Measurements from ENCODE around the gene AP1G1. TPM values are rescaled to one million over a fixed set of nuclear protein-coding genes. Genes with fewer than 3 reads are reported as not detected.
"Not testable (repeated sequence)": the region's sequence is repeated elsewhere in the genome, so short reads cannot be mapped to it uniquely, and the experiment has no call there.

Gene AP1G1
- total RNA-seq, 1 experiment from 2014 or later, result 32.0 TPM

GRCh38 chr16:71706046-71706445 lies 102.6 kb downstream of the AP1G1 start:
- no peak for DNase-seq (ENCODE audit: low read depth)

- DNase-seq (ENCODE audit: low read depth), result no peak
Measured at GRCh38 chr16:71703333-71703732, 105.3 kb downstream of the AP1G1 start.

DNA sequence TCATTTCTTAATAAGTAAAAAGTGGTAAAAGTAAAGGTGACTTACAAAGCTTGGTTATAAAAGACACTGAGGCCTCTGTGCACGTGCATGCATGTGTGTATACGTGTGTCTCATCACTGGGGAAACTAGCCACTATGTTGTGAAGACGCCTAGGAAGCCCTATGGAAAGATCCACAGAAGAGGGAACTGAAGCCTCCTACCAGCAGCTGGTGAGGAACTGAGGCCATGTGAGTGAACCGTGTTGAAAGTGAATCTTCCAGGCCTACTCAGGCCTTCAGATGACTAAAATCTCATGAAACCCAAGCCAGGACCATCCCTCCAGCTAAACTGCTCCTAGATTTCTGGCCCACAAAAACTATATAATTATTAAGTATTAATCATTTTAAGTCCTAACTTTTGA lies 107.8 kb downstream of the AP1G1 start:
- no peak for DNase-seq (ENCODE audit: low read depth)

DNA sequence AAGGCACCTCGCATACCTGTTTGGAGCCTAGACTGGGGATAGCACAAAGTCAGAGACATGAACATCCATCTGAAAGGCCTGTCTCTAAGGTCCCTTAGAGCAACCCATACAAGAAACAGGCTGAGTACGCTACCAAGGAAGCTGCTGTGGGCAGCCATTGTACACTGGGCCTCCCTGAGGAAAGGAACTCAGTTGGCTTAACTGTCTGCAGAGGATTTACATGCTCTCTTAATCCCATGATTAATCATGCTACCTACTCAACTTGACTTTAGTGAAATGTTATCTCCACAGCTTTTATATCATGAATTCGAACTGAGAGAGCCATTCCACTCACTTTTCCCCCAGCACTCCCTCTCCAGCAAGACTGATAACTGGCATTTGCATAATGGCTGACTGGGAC lies 110.1 kb downstream of the AP1G1 start:
- DNase-seq (ENCODE audit: low read depth), result no peak

- no peak for DNase-seq (ENCODE audit: low read depth)
Measured at GRCh38 chr16:71693164-71693563, 115.5 kb downstream of the AP1G1 start.

GRCh38 chr16:71689901-71690300 lies 118.7 kb downstream of the AP1G1 start:
- no peak for DNase-seq (ENCODE audit: low read depth)

GRCh38 chr16:71687861-71688260 lies 120.8 kb downstream of the AP1G1 start:
- no peak for DNase-seq (ENCODE audit: low read depth)

- not testable (repeated sequence) for DNase-seq (ENCODE audit: low read depth)
Measured at GRCh38 chr16:71684280-71684679, 124.4 kb downstream of the AP1G1 start.

DNA sequence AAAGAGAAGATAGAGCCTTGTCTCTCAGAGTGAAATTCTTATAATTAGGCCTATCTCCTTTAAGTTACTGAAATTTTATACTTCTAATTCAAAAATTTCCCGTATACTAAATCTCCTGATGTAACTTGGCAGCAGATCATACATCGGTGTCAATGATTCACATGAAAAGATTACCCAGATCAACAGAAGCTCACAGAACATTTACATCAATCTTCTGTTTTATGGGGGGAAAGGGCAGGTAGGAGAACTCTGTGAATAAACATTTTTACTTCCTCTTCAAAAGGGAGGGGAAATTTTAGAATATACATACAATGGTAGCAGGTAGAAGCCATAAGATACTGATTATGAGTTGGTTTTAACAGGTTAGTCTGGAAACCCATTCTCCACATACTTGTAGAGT lies 127.3 kb downstream of the AP1G1 start:
- no peak for DNase-seq (ENCODE audit: low read depth)

Other genes starting within 250 kb of the AP1G1 start
- gene TAT, start 231.7 kb downstream of the AP1G1 start, total RNA-seq (2014; rRNA removed; shearing (Covaris generic)), result not detected in 2 replicates
- gene MARVELD3, start 182.7 kb downstream of the AP1G1 start, total RNA-seq (2014; rRNA removed; shearing (Covaris generic)), result 0.11 and 0.18 TPM in 2 replicates
- gene PHLPP2, start 84.1 kb downstream of the AP1G1 start, total RNA-seq (2014; rRNA removed; shearing (Covaris generic)), result 1.7 and 2.3 TPM in 2 replicates
- gene ATXN1L, start 37.1 kb upstream of the AP1G1 start, total RNA-seq (2014; rRNA removed; shearing (Covaris generic)), result 5.9 and 13.0 TPM in 2 replicates
- gene ZNF821, start 75.3 kb upstream of the AP1G1 start, total RNA-seq (2014; rRNA removed; shearing (Covaris generic)), result 3.5 and 4.5 TPM in 2 replicates
- gene IST1, start 86.7 kb upstream of the AP1G1 start, total RNA-seq (2014; rRNA removed; shearing (Covaris generic)), result 178 and 216 TPM in 2 replicates
- gene PKD1L3, start 191.6 kb upstream of the AP1G1 start, total RNA-seq (2014; rRNA removed; shearing (Covaris generic)), result not detected in 2 replicates
- gene DHODH, start 199.9 kb upstream of the AP1G1 start, total RNA-seq (2014; rRNA removed; shearing (Covaris generic)), result 8.4 and 9.1 TPM in 2 replicates
- gene HP, start 245.7 kb upstream of the AP1G1 start, total RNA-seq (2014; rRNA removed; shearing (Covaris generic)), result not detected in 2 replicates

Measured in Daoy (cell line).